Activated CD8-positive, alpha-beta memory T cell treated with anti-CD3 and anti-CD28 coated beads, Interleukin-2, amount 50 U/mL, for 1 hour (primary cell): Measurements from ENCODE around the gene FRMD4A.

Experiments used
- DNase-seq: peaks from one replicate; pipeline ENCODE4 v3.0.0-alpha.2; 2020; ENCODE audit errors: extremely low read depth

FRMD4A gene

GRCh38 chr10:14191407-14191806 is 139.3 kb downstream of the FRMD4A start:
- DNase-seq: no peak

GRCh38 chr10:14190702-14191101 is 140.0 kb downstream of the FRMD4A start:
- no peak for DNase-seq

GRCh38 chr10:14186245-14186644 is 144.5 kb downstream of the FRMD4A start:
- DNase-seq: no peak

- no peak for DNase-seq
Observed at GRCh38 chr10:14185316-14186045, 145.2 kb downstream of the FRMD4A start.

DNA sequence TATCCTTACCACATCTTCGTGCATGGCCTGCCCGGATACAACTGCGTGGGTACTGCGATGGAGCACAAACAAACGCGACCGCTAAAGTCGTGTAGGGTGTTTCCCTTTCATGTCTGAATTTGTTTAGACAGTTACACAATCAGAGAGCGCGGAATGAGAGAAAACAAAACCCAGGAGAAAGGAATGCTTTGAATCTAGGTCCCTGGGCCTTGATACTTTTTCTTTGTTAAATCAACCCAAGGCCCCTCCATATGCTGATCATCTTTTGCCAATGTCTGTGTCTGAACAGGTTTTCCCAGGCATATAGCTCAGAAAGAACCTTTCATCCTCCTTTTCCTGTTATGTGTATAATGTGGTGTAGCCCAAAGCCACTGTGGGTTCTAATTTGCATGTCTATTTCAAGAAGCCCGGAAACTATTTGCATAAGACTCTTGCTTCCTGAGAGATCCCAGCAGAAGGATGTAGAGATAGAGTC is 145.8 kb downstream of the FRMD4A start:
- no peak for DNase-seq

DNA sequence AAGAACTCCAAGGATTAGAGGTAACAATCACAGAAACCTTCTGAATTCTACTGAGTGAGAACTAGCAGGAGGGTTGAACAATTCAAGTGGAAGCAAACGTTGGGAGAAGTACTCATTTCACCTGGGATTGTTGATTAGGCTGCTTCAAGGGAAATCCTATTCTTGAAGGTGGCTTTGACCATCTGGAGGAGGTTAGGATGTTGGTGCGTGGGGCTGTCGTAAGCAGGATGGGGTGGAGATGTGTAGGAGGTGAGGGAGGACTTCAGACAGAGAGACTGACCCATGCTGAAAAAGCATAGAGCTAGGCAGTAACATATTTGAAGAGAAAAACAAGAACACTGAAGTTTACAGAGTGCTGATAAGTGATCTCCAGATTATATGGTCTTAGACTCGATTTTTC is 147.9 kb downstream of the FRMD4A start:
- no peak for DNase-seq

GRCh38 chr10:14181567-14181936 is 149.2 kb downstream of the FRMD4A start:
- no peak for DNase-seq

DNA sequence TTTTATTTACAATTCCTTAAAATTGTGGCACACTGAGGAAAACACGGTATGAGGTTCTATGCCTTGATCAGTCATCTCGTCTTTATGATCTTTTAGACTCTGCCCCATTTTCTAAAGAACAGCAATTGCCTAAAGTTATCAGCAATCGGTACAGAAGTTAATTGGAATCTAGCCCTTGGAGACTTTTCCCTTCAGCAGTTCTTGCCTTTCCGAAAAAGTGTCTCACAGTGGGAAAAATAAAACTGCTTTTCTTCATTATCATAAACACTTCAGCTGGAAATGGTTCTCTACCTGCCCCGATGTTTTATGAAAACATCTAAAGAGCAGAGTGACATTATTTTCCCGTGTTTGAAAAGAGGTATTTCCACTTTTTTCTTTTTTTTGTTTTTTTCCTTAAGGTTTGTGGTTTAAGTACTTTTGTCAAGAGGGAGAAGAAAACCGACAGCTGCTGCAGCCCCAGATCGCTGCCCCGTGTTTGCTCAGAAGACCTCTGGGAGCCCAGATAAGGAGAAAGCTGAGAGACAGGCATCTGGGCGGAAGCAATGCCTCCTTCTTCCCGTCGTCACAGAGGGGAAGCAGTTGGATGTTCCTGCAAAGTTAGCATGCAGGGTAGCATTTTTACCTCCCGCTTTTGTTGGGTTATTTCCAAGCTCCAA is 149.7 kb downstream of the FRMD4A start:
- no peak for DNase-seq

DNA sequence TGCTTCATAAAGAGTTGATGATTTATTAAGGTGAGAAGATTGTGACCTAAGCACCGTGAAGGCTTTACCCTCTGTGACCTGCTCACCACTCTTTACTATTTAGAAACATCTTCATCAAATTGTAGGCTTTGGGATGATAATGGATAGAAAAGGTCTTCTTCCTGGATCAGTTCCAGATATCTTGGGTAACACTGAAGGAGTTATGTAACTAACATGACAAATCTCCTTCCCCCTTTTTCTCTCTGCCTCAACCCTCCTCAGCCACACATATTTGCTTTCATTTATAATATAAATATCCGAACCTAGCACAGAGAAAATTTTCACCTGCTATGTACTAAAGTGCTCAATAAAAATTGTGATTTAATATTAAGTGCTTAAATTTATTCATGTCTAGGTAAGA is 151.5 kb downstream of the FRMD4A start:
- DNase-seq: no peak

- DNase-seq: no peak
Observed at GRCh38 chr10:14173706-14174594, 156.8 kb downstream of the FRMD4A start.

GRCh38 chr10:14173391-14173705 is 157.4 kb downstream of the FRMD4A start:
- DNase-seq: no peak

DNA sequence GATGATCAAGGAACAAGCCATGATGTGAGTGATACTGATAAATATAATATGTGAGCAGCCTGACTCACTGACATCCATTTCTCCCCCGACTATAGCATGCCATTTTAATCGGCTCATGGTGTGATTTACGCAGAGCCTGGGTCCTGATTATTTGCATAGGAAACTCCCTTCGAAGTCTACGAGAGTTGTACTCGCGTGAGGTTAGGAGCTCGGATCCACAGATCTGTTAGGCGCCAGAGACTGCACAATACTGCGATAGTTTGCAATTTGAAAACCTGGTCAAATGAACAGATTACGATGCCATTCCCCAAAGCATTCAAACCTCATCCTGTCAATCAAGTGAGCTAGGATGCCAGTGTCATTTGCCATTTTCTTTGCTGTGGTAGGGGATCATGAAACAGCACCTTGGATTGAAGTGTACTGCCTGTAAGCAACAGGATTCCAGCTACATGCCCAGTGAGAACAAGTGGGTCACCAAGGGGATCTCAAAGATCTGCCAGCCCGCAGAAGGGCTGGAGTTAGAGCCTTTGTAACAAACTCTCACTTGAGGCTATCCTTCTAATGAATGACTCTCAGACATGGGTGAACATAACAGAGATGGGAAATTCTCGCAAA is 158.3 kb downstream of the FRMD4A start:
- no peak for DNase-seq

DNA sequence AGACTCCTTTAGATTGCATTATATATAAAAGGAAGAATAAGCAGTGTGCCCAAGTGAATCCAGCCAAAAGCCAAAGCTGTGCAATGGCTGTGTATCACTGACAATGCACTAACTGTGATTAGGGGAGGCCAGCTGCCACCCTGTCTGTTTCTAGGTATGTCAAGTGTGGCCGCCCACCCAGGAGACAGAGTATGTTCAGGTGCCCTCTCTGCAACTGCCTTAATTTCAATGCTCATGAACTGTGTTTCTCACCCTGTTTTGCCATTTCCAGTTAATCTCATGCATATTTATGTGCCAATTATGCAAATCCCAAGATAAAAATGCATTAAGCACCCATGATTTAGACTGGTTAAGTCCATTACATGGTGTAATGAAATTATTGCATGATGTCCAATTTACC is 159.4 kb downstream of the FRMD4A start:
- no peak for DNase-seq

- no peak for DNase-seq
Observed at GRCh38 chr10:14163377-14164086, 167.2 kb downstream of the FRMD4A start.

DNA sequence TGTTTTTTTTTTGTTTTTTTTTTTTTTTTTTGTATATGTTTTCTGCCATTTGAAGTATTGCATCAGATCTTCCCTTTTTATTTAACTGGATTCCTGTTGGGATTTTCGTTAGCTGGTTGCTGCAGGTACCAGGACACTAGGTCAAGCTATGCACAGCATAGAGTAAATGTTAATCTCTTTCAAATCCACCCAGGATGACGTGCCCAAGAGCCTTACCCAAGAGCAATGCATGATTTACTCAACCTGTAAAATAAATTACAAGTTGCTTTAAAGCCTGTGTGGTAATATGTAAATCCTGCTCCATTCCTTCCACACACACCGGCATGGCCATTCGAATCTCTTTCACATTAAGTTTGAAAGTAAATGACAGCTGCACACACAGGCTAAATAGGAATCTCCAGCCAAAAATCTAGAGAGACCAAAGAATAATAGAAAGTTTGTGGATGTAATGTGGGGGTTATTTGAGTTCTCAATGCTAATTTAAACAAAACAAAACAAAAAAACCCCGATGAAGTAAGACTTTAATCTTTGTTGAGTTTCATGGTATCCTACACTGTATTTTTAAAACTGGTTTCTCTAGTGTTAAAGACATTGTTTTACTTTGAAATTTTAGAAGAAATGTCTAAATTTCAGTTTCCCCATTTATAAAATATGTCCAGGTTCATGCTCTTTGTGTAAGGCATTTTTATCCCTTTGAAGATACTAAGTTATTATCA is 167.9 kb downstream of the FRMD4A start:
- no peak for DNase-seq

- DNase-seq: no peak
Observed at GRCh38 chr10:14162061-14162460, 168.7 kb downstream of the FRMD4A start.

DNA sequence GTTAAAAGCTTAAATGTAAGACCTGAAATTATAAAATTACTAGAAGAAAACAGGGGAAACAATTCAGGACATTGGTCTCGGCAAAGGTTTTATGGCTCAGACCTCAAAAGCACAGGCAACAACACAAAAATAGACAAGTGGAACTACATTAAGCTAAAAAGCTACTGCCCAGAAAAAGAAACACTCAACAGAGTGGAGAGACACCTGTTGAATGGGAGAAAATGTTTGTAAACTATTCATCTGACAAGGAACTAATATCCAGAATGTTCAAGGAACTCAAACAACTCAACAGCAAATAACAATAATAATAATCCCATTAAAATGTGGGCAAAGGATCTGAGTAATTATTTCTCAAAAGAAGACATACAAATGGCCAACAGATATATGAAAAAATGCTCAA is 170.4 kb downstream of the FRMD4A start:
- no peak for DNase-seq

DNA sequence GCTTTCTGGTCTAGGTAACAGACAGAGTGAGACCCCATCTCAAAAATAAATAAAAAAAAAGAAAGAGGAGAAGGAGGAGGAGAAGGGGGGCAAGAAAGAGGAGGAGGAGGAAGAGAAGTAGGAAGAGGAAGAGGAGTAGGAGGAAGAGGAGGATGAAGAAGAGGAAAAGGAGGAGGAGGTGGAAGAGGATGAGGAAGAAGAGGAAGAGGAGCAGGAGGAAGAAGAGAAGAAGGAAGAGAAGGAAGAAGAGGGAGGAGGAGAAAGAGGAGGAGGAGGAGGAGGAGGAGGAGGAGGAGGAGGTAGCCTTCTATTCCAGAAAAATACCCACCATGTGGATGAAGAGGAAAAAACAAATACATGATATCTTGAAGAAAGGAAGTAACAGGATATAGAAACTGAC is 172.1 kb downstream of the FRMD4A start:
- no peak for DNase-seq

DNA sequence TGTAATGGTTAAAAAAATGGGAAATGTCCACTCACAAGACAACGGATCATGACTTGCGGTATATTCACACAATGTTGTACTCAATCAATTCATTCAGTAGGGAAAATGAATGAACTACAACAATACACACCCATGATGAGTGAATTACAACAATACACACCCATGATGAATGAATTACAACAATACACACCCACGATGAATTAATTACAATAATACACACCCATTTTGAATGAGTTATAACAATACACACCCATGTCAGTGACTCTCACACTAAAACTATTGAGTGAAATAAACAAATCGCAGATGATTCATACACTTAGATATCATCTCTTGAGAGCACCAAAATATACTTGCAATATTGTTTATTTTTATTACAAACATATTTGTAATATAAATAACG is 174.6 kb downstream of the FRMD4A start:
- DNase-seq: no peak

GRCh38 chr10:14153570-14154055 is 177.1 kb downstream of the FRMD4A start:
- DNase-seq: no peak

- no peak for DNase-seq
Observed at GRCh38 chr10:14151571-14151970, 179.2 kb downstream of the FRMD4A start.
